Fibroblast of lung (primary cell): ENCODE data around the gene RSPO1. TPM values are rescaled to one million over a fixed set of nuclear protein-coding genes. Genes with fewer than 3 reads are reported as not detected.

ENCODE experiments used
- DNase-seq, 2 donors: peaks; one replicate each; pipeline versions ENCODE4 v3.0.0 to v3.0.0-alpha.2; 2010; ENCODE audit warnings: low read depth in 2 of 2
- H2AFZ ChIP-seq: 2 replicates; pipeline ENCODE4 v1.5.1; 2012; ENCODE audit warnings: low read length, control low read depth, inconsistent platforms
- H3K27ac ChIP-seq: 2 replicates; pipeline ENCODE4 v1.5.1; 2011; ENCODE audit warnings: low read length, control low read depth; ENCODE audit not compliant: insufficient read depth
- H3K27me3 ChIP-seq: 2 replicates; pipeline ENCODE4 v1.5.1; 2011; ENCODE audit warnings: mild to moderate bottlenecking, low read length; ENCODE audit not compliant: control insufficient read depth, insufficient read depth
- H3K36me3 ChIP-seq: 2 replicates; pipeline ENCODE4 v1.5.1; 2011; ENCODE audit warnings: low read length; ENCODE audit not compliant: control insufficient read depth, insufficient read depth
- H3K4me1 ChIP-seq: 2 replicates; pipeline ENCODE4 v1.5.1; 2011; ENCODE audit warnings: low read length; ENCODE audit not compliant: control insufficient read depth, insufficient read depth; ENCODE audit errors: extremely low read depth
- H3K4me2 ChIP-seq: 2 replicates; pipeline ENCODE4 v1.5.1; 2011; ENCODE audit warnings: low read length, control low read depth; ENCODE audit not compliant: insufficient read depth; ENCODE audit errors: extremely low read depth
- H3K4me3 ChIP-seq, 4 experiments: fragments of 200-600 bp in 1 of 4; sonication (generic) in 1 of 4; replicated peaks in 1 of 4; 2 replicates each; pipeline ENCODE4 v1.5.1; 2011 to 2016; ENCODE audit warnings: low read length in 4 of 4, low read depth in 3 of 4, mild to moderate bottlenecking in 3 of 4, control low read depth in 2 of 4, inconsistent platforms in 1 of 4, mixed read lengths in 1 of 4; ENCODE audit not compliant: insufficient read depth in 1 of 4; ENCODE audit errors: control extremely low read depth in 1 of 4
- H3K79me2 ChIP-seq: 2 replicates; pipeline ENCODE4 v1.5.1; 2012; ENCODE audit warnings: mild to moderate bottlenecking, low read length, inconsistent platforms; ENCODE audit not compliant: control insufficient read depth, insufficient read depth
- H3K9ac ChIP-seq: 2 replicates; pipeline ENCODE4 v1.5.1; 2011; ENCODE audit warnings: mild to moderate bottlenecking, low read length, control low read depth; ENCODE audit not compliant: insufficient read depth
- H3K9me3 ChIP-seq: 2 replicates; pipeline ENCODE4 v1.5.1; 2012; ENCODE audit warnings: low read depth, low read length; ENCODE audit not compliant: control insufficient read depth, insufficient read depth
- H4K20me1 ChIP-seq: 2 replicates; pipeline ENCODE4 v1.5.1; 2011; ENCODE audit warnings: low read length; ENCODE audit not compliant: control insufficient read depth, insufficient read depth; ENCODE audit errors: extremely low read depth
- EZH2 ChIP-seq: IDR thresholded peaks from 2 replicates; pipeline ENCODE4 v1.5.1; 2012; ENCODE audit warnings: low read length, control low read depth, mild to moderate bottlenecking; ENCODE audit errors: missing control alignments
- polyA plus RNA-seq, 2 donors: library from polyadenylated mRNA; depleted of rRNA in 1 of 2; stranded (reverse) in 1 of 2; unstranded in 1 of 2; fragments of >200 nt; gene quantifications; 2 replicates each; pipeline ENCODE4 v1.2.1, GENCODE V29; 2011 to 2012; ENCODE audit warnings: missing spikeins in 1 of 2
- total RNA-seq: library from RNA; depleted of rRNA; stranded (reverse); fragments of >200 nt; gene quantifications from 2 replicates; pipeline ENCODE4 v1.2.1, GENCODE V29; 2014
- TF ChIP-seq, protein P1 (sequence below), 2 donors: IDR thresholded peaks in 1 of 2; conservative IDR thresholded peaks in 1 of 2; 1 replicate in 1 of 2; 2 replicates in 1 of 2; pipeline ENCODE4 v1.5.1; 2011 to 2012; ENCODE audit warnings: low read length in 2 of 2, control low read depth in 1 of 2, inconsistent platforms in 1 of 2, low read depth in 1 of 2, mild to moderate bottlenecking in 1 of 2

RSPO1 gene
- total and polyA plus RNA-seq, 2 donors (not counting 1 experiment from before 2014, with no cell fraction given) = 0.15 to 0.50 TPM

DNA sequence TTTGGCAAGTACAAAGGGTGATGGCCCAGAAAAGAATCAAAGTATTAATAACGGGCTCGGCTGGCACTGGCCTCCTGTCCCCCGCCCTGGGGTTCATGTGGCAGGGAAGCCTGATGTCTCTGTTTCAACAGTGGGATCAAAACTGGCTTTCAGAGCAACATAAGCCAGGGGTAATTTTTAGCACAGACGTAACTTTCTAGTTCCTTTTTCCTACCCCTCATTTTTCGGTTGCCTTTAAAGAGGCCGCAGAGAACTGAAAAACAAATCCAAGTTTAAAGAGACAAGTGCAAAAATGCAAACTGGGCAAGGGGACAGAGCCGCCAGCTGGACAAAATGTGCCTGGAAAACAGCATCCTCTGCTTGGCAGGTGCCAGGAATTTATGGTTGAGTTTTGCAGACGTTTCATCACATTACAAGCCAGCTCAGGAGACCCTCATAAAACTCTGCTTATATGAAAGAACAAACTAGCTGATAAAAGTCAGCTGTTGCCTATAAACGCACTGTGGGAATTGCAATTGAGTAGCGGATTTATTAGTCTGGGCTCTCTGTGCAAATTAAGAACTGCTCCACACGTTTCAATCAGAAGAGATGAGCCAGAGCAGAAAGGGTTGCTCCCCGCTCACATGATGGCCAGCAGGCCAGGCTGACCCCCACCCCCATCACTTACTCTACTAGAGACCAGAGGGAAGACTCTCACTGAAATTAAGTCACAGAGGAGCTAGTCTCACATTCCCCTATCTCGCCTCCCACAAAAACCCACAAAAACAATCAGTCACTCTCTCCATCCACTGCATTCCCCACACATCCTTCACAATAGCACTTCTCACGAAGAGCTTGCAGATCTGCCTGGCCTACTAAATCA is 41.8 kb upstream of the RSPO1 start:
- Histone ChIP-seq H3K4me2 (no peak overlapping the region), H4K20me1 (no peaks in the 10 kb centered on the region), H3K9me3 (no peaks in the 10 kb centered on the region), H3K4me1 (no peaks in the 10 kb centered on the region), H3K27ac (no peak overlapping the region), H3K79me2 (no peaks in the 10 kb centered on the region), H3K9ac (no peak overlapping the region), H3K4me3 (no peak overlapping the region), H3K27me3 (no peaks in the 10 kb centered on the region), H2AFZ (no peak overlapping the region), H3K36me3 (no peaks in the 10 kb centered on the region)
- no peak for DNase-seq
- TF ChIP-seq, protein P1, sequence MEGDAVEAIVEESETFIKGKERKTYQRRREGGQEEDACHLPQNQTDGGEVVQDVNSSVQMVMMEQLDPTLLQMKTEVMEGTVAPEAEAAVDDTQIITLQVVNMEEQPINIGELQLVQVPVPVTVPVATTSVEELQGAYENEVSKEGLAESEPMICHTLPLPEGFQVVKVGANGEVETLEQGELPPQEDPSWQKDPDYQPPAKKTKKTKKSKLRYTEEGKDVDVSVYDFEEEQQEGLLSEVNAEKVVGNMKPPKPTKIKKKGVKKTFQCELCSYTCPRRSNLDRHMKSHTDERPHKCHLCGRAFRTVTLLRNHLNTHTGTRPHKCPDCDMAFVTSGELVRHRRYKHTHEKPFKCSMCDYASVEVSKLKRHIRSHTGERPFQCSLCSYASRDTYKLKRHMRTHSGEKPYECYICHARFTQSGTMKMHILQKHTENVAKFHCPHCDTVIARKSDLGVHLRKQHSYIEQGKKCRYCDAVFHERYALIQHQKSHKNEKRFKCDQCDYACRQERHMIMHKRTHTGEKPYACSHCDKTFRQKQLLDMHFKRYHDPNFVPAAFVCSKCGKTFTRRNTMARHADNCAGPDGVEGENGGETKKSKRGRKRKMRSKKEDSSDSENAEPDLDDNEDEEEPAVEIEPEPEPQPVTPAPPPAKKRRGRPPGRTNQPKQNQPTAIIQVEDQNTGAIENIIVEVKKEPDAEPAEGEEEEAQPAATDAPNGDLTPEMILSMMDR (conservative IDR thresholded peaks at IDR 0.05 in 1 of 2, IDR thresholded peaks at IDR 0.05 in 1 of 2; ENCODE audit: low read depth in 1 of 2, low read length in 2 of 2) = no peak
- TF ChIP-seq EZH2 = no peak

DNA sequence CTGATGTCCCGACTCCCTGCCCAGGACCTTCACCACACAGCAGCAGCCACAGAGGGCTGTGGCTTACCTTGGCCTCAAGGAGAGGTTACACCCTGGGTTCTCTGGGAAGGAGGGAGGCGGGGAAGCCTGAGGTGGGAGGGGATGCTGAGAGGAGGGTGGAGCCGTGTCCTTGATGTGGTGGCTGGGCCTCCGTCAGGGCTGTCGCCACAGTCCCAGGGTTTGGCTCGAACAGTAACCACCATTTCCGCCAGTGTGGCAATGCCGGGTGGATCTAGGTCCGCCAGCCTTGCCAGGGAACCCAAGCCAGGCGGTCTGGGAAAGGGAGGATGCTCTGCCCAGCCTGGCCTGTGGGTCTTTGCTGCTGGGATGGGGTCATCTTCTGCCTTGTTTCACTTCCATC is 39.2 kb upstream of the RSPO1 start:
- H3K4me1 ChIP-seq = no peaks in the 10 kb centered on the region
- H2AFZ ChIP-seq = no peak overlapping the region
- no peak for DNase-seq
- no peak overlapping the region for H3K9ac ChIP-seq
- TF ChIP-seq, protein P1 (conservative IDR thresholded peaks at IDR 0.05 in 1 of 2, IDR thresholded peaks at IDR 0.05 in 1 of 2; ENCODE audit: low read depth in 1 of 2, low read length in 2 of 2) = no peak
- no peak for TF ChIP-seq EZH2
- H3K4me2 ChIP-seq = no peak overlapping the region
- no peak overlapping the region for H3K27ac ChIP-seq
- H4K20me1 ChIP-seq = no peaks in the 10 kb centered on the region
- H3K79me2 ChIP-seq = no peaks in the 10 kb centered on the region
- H3K36me3 ChIP-seq = no peaks in the 10 kb centered on the region
- H3K4me3 ChIP-seq = no peak overlapping the region
- peaks cover 3% of the 10 kb centered on the region for H3K27me3 ChIP-seq
- no peaks in the 10 kb centered on the region for H3K9me3 ChIP-seq

DNA sequence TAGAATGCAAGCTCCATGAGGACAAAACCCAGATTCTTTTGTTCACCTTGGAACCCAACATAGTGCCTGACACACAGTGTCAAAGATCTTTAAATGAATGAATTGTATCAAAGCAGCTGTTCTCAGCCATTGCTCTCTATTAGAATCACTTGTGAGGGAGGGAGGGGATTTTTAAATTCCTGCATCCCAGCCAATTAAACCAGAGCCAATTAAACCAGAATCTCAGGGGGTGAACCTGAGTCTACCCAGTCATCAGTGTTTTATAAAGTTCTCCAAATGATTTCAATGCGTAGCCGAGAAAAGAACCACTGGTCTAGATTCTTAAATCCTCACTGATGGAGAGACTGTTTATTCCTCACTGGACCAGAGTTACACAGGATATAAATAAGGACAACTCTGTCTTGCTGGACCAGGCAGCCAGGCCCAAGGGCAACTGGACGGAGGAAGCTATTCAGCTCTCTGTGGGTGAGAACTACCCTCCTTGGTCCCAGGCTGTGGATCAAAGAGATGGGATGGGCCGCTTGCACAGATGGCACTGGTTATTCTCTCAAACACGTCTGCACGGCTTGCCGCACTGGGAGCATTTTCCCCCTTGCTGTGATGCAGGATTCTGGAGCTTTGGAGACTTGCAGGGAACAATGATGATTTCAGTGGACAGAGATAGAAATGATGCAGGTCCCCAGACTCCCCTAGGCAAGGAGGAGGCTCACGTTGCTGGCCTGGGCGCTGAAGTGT is 37.6 kb upstream of the RSPO1 start:
- Histone ChIP-seq H4K20me1 (no peaks in the 10 kb centered on the region), H3K4me1 (no peaks in the 10 kb centered on the region), H3K27ac (no peak overlapping the region), H3K9me3 (no peaks in the 10 kb centered on the region), H3K4me3 (no peak overlapping the region), H3K79me2 (no peaks in the 10 kb centered on the region), H3K9ac (no peak overlapping the region), H2AFZ (no peak overlapping the region), H3K36me3 (no peaks in the 10 kb centered on the region), H3K4me2 (no peak overlapping the region), H3K27me3 (peaks cover 11% of the 10 kb centered on the region)
- no peak for DNase-seq
- no peak for TF ChIP-seq EZH2
- TF ChIP-seq, protein P1 (conservative IDR thresholded peaks at IDR 0.05 in 1 of 2, IDR thresholded peaks at IDR 0.05 in 1 of 2; ENCODE audit: low read depth in 1 of 2, low read length in 2 of 2) = no peak
